ENCODE measurements around the gene NDUFV1.
"Not testable (repeated sequence)": the region's sequence is repeated elsewhere in the genome, so short reads cannot be mapped to it uniquely, and the experiment has no call there.

NDUFV1 gene

GRCh38 chr11:67606492-67607295, at the start of gene NDUFV1:
Gene NDUFV1 (plus strand): TSS chr11:67606936. CDS start chr11:67607005, 69 bp downstream.
- TF ChIP-seq JUND (IDR thresholded peaks at IDR 0.05; ENCODE audit: low read depth), result no peak
- DNase-seq (ENCODE audit: low read depth in 1 of 2, low spot score in 1 of 2), result peak; percentile 66 to 96
- in situ Hi-C loops (cut with HindIII; ENCODE audit: low pct_unique_long_range_greater_than_20kb, low sequenced_read_pairs), result no loop called here

GRCh38 chr11:67558084-67558772, 48.5 kb upstream of the NDUFV1 start:
- in situ Hi-C loops (cut with HindIII; ENCODE audit: low pct_unique_long_range_greater_than_20kb, low sequenced_read_pairs), result no loop called here
- DNase-seq (ENCODE audit: low read depth in 1 of 2, low spot score in 1 of 2), result no peak
- no peak for TF ChIP-seq JUND (IDR thresholded peaks at IDR 0.05; ENCODE audit: low read depth)

- DNase-seq (ENCODE audit: low read depth in 1 of 2, low spot score in 1 of 2), result no peak
- TF ChIP-seq JUND (IDR thresholded peaks at IDR 0.05; ENCODE audit: low read depth), result no peak
Measured at GRCh38 chr11:67561971-67562619, 44.6 kb upstream of the NDUFV1 start.

GRCh38 chr11:67562963-67563704, 43.6 kb upstream of the NDUFV1 start:
- TF ChIP-seq JUND (IDR thresholded peaks at IDR 0.05; ENCODE audit: low read depth), result no peak
- no peak for DNase-seq (ENCODE audit: low read depth in 1 of 2, low spot score in 1 of 2)
- in situ Hi-C loops (cut with HindIII; ENCODE audit: low pct_unique_long_range_greater_than_20kb, low sequenced_read_pairs), result no loop called here

More at GRCh38 chr11:67561971-67562619, 44.6 kb upstream of the NDUFV1 start:
- in situ Hi-C loops (cut with HindIII; ENCODE audit: low pct_unique_long_range_greater_than_20kb, low sequenced_read_pairs), result no loop called here

GRCh38 chr11:67563705-67564114, 43.0 kb upstream of the NDUFV1 start:
- DNase-seq (ENCODE audit: low read depth in 1 of 2, low spot score in 1 of 2); in situ Hi-C loops (cut with HindIII; ENCODE audit: low pct_unique_long_range_greater_than_20kb, low sequenced_read_pairs): not testable (repeated sequence)

GRCh38 chr11:67564230-67564629, 42.5 kb upstream of the NDUFV1 start:
- no peak for TF ChIP-seq JUND (IDR thresholded peaks at IDR 0.05; ENCODE audit: low read depth)
- in situ Hi-C loops (cut with HindIII; ENCODE audit: low pct_unique_long_range_greater_than_20kb, low sequenced_read_pairs), result no loop called here
- no peak for DNase-seq (ENCODE audit: low read depth in 1 of 2, low spot score in 1 of 2)

GRCh38 chr11:67571443-67571842, 35.3 kb upstream of the NDUFV1 start:
- no peak for TF ChIP-seq JUND (IDR thresholded peaks at IDR 0.05; ENCODE audit: low read depth)
- DNase-seq (ENCODE audit: low read depth in 1 of 2, low spot score in 1 of 2), result no peak
- in situ Hi-C loops (cut with HindIII; ENCODE audit: low pct_unique_long_range_greater_than_20kb, low sequenced_read_pairs), result no loop called here

GRCh38 chr11:67572305-67572704, 34.4 kb upstream of the NDUFV1 start:
- in situ Hi-C loops (cut with HindIII; ENCODE audit: low pct_unique_long_range_greater_than_20kb, low sequenced_read_pairs), result no loop called here
- no peak for DNase-seq (ENCODE audit: low read depth in 1 of 2, low spot score in 1 of 2)
- no peak for TF ChIP-seq JUND (IDR thresholded peaks at IDR 0.05; ENCODE audit: low read depth)

- DNase-seq (ENCODE audit: low read depth in 1 of 2, low spot score in 1 of 2), result peak; percentile 45 to 88
- in situ Hi-C loops (cut with HindIII; ENCODE audit: low pct_unique_long_range_greater_than_20kb, low sequenced_read_pairs), result no loop called here
- no peak for TF ChIP-seq JUND (IDR thresholded peaks at IDR 0.05; ENCODE audit: low read depth)
Measured at GRCh38 chr11:67572747-67573419, 33.9 kb upstream of the NDUFV1 start.

GRCh38 chr11:67574938-67575337, 31.8 kb upstream of the NDUFV1 start:
- DNase-seq (ENCODE audit: low read depth in 1 of 2, low spot score in 1 of 2), result no peak
- in situ Hi-C loops (cut with HindIII; ENCODE audit: low pct_unique_long_range_greater_than_20kb, low sequenced_read_pairs), result no loop called here
- TF ChIP-seq JUND (IDR thresholded peaks at IDR 0.05; ENCODE audit: low read depth), result no peak

GRCh38 chr11:67576735-67577475, 29.8 kb upstream of the NDUFV1 start:
- no peak for TF ChIP-seq JUND (IDR thresholded peaks at IDR 0.05; ENCODE audit: low read depth)
- no peak for DNase-seq (ENCODE audit: low read depth in 1 of 2, low spot score in 1 of 2)
- in situ Hi-C loops (cut with HindIII; ENCODE audit: low pct_unique_long_range_greater_than_20kb, low sequenced_read_pairs), result no loop called here

All from T47D (cell line).